Activated T-cell treated with anti-CD3 and anti-CD28 coated beads, Interleukin-2, amount 50 U/mL, for 72 hours (primary cell): ENCODE measurements around the gene ARHGAP22. TPM values are rescaled to one million over a fixed set of nuclear protein-coding genes. Genes with fewer than 3 reads are reported as not detected.

Experiments
- ATAC-seq, 2 donors: fragments of 150-1000 bp; cut with Tn5 transposase; replicated peaks in 1 of 2; 2 replicates each; pipeline ENCODE4 v1.10.0; 2021; ENCODE audit warnings: moderate library complexity in 2 of 2, mild to moderate bottlenecking in 1 of 2
- DNase-seq, 2 donors: peaks; one replicate each; pipeline ENCODE4 v3.0.0; 2021 to 2022; ENCODE audit warnings: mixed read lengths in 1 of 2
- H3K27ac Mint-ChIP-seq: one replicate; pipeline ENCODE4 v1.8.0; 2022; ENCODE audit warnings: mild to moderate bottlenecking, moderate library complexity, mixed read lengths
- H3K27me3 Mint-ChIP-seq: one replicate; pipeline ENCODE4 v1.8.0; 2022; ENCODE audit warnings: low read depth, mixed read lengths
- H3K36me3 Mint-ChIP-seq, 2 donors: one replicate each; pipeline ENCODE4 v1.8.0; 2022; ENCODE audit warnings: mixed read lengths in 2 of 2, mild to moderate bottlenecking in 1 of 2; ENCODE audit not compliant: insufficient read depth in 2 of 2
- H3K4me1 Mint-ChIP-seq: one replicate; pipeline ENCODE4 v1.8.0; 2022; ENCODE audit warnings: low read depth, mixed read lengths
- H3K4me3 Mint-ChIP-seq, 2 donors: one replicate each; pipeline ENCODE4 v1.8.0; 2022; ENCODE audit warnings: mild to moderate bottlenecking in 2 of 2, mixed read lengths in 2 of 2, moderate library complexity in 2 of 2
- H3K9me3 Mint-ChIP-seq, 2 donors: one replicate each; pipeline ENCODE4 v1.8.0; 2022; ENCODE audit warnings: mixed read lengths in 2 of 2
- total RNA-seq, 2 donors: library from RNA; stranded (reverse); gene quantifications; one replicate each; pipeline ENCODE4 v1.2.3, GENCODE V29; 2022

Gene ARHGAP22
- total RNA-seq, 2 donors from 2014 or later: not detected

DNA sequence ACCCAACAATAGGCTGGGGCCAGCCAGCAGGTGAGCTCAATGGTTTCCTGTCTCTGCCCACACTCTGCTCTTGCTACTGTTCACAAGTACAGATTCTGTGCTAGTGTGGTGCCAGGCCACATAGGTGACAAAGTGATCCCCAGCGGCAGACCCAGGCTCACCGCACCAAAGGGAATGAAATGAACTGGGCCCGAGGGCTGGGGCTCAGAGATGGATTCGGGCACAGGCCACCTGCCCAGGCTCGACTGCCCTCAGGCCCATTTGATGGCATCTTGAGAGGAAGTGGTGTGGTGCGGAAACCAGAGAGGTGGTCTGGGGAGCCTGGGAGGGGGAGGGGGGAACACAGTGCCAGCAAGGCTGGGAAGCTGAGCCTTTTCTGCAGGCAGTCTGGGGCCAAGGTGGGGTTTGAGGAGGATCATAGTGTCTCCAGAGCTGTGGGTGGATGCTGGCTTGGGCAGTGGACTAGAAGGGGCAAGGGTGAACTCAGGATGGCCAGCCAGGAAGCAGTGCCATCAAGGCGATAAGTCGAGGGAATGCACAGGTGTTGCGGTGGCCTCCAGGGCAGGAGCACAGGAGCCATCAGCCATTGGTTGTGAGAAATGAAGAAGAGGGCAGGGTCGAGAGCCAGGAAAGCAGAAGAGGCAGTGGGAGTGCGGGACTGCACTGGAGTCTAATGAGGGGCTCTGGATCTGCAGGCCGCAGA, 85.2 kb downstream of the ARHGAP22 start:
- Mint-ChIP-seq H3K36me3 (peaks cover 0 to 3% of the 10 kb centered on the region in 2 donors), H3K27me3 (peaks cover 34% of the 10 kb centered on the region), H3K27ac (no peak overlapping the region), H3K4me1 (peaks cover 7% of the 10 kb centered on the region), H3K4me3 (no peak overlapping the region), H3K9me3 (peaks cover 0 to 4% of the 10 kb centered on the region in 2 donors)
- DNase-seq: no peak
- ATAC-seq: peak; percentile 38 to 39

DNA sequence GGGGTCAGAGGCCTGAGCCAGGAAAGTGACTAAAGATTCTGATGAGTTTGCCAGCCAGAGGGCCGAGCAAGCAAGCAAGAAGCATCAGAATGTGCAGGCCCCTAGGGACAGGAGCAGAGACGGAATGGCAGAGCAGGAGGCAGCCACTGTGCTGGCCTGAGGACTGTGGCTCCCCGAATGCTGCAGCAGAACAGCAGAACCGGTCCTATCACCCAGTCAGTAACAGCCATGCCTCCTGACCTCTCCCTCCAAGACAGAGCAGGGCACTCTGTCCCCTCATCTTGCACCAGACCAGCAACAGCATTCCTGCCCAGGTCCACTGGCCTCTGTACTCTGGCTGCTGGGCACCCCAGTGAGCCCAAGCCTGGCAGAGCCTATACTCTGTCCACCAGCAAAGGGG, 85.9 kb downstream of the ARHGAP22 start:
- H3K9me3 Mint-ChIP-seq: peaks cover 4 to 8% of the 10 kb centered on the region in 2 donors
- peaks cover 7% of the 10 kb centered on the region for H3K4me1 Mint-ChIP-seq
- no peak overlapping the region for H3K4me3 Mint-ChIP-seq
- H3K36me3 Mint-ChIP-seq: peaks cover 0 to 7% of the 10 kb centered on the region in 2 donors
- DNase-seq: no peak
- peaks cover 34% of the 10 kb centered on the region for H3K27me3 Mint-ChIP-seq
- peak in 1 of 2 donors; percentile 24 for ATAC-seq
- H3K27ac Mint-ChIP-seq: no peak overlapping the region

DNA sequence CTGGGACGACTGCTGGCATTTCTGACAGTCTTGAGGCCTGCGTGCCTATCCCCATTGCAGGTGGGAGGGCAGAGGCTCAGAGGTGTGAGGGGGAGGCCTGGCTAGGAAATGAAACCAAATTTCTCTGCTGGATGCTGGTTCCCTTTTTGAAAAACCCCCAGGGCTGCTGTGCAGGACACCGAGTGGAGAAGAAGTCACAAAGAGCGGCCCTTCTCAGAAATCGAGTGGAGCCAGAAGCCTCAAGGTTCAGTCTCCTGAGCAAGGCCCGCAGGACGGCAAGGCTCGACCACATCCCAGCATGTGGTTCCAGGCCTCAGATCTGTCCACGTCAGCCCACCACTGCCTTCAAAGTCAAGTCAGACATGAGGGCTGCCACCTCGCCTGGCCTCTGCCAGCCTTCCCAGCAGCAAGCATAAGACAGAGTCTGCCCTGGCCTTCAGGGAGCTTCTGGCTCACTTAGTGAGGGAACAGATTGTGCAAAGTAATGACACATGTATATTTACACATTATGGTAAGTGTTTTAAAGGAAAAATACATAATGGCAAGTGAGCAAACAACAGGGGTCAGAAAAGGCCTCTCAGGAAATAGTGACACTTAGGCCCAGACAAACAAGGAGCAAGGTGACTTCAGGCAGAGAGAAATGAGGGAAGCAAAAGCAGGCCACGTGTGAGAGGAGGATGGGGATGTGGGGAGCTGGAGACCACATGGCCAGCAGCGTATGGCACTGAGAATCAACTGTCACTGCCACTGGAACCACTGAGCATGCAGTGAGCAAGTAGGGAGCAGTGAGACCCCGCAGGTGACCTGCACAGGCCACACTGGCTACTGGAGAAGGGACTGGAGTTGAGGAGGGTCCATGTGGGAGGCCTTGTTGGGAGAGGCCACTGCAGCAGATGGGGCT, 86.7 kb downstream of the ARHGAP22 start:
- peaks cover 7% of the 10 kb centered on the region for H3K4me1 Mint-ChIP-seq
- H3K27me3 Mint-ChIP-seq: peaks cover 34% of the 10 kb centered on the region
- DNase-seq: no peak
- H3K4me3 Mint-ChIP-seq: no peak overlapping the region
- no peak overlapping the region for H3K27ac Mint-ChIP-seq
- peaks cover 0 to 8% of the 10 kb centered on the region in 2 donors for H3K36me3 Mint-ChIP-seq
- peaks cover 5 to 9% of the 10 kb centered on the region in 2 donors for H3K9me3 Mint-ChIP-seq
- ATAC-seq: no peak

DNA sequence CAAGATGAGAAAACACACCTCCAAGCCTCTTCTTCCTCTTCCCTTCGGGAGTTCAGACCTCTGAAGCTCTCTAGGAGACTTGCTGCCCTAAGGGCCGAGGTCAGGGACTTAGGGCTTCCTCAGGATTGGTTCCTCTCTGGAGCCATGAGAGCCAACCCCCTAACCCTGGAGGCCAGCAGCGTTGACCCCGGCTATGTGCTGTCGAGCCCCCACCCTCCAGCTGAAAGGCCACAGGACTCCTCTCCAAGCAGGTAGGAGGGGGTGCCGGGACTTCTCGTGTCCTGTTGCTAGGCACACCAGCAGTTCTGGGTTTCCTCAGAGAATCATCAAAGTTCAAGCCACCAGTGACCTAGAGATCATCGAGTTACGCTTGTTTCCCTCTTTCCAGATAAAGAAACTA, 87.4 kb downstream of the ARHGAP22 start:
- ATAC-seq: no peak
- H3K27ac Mint-ChIP-seq: no peak overlapping the region
- peaks cover 5 to 10% of the 10 kb centered on the region in 2 donors for H3K9me3 Mint-ChIP-seq
- peaks cover 7% of the 10 kb centered on the region for H3K4me1 Mint-ChIP-seq
- H3K4me3 Mint-ChIP-seq: no peak overlapping the region
- DNase-seq: no peak
- H3K27me3 Mint-ChIP-seq: peaks cover 27% of the 10 kb centered on the region
- H3K36me3 Mint-ChIP-seq: peaks cover 0 to 8% of the 10 kb centered on the region in 2 donors

DNA sequence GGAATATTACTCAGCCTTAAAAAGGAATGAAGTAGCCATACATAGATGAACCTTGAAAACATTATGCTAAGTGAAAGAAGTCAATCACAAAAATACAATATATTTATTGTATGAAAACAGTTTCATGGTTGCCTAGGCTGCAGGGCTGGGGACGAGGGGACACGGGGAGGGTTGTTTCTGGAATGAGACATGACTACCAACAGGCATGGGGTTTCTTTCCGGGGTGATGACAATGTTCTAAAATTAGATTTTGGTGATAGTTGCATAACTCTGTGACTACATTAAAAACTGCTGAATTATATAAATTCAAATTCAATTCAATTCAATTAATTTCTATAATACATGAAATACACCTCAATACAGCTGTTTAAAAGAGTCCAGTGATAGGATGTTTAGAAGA, 88.0 kb downstream of the ARHGAP22 start:
- DNase-seq (no peak), ATAC-seq (no peak)
- no peak overlapping the region for H3K27ac Mint-ChIP-seq
- H3K27me3 Mint-ChIP-seq: peaks cover 21% of the 10 kb centered on the region
- H3K36me3 Mint-ChIP-seq: peaks cover 0 to 8% of the 10 kb centered on the region in 2 donors
- peaks cover 7% of the 10 kb centered on the region for H3K4me1 Mint-ChIP-seq
- H3K9me3 Mint-ChIP-seq: peaks cover 5 to 12% of the 10 kb centered on the region in 2 donors
- no peak overlapping the region for H3K4me3 Mint-ChIP-seq

DNA sequence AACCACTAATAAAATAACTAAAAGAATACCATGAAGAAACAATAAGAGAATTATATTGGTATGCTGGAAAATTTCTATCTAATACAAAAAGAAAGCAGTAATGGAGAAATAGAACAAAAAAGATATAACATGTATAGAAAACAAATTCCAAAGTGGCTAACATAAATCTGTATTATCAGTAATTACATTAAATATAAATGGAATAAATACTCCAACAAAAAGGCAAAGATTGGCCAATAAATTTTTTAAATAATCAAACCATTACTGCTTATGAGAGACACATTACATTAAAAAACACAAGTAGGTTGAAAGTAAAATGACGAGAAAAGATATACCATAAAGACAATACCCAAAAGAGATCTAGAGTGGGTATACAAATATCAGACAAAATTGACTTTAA, 90.0 kb downstream of the ARHGAP22 start:
- Mint-ChIP-seq H3K9me3 (peaks cover 5 to 12% of the 10 kb centered on the region in 2 donors), H3K36me3 (peaks cover 0 to 8% of the 10 kb centered on the region in 2 donors), H3K27me3 (peaks cover 7% of the 10 kb centered on the region), H3K4me3 (no peak overlapping the region), H3K27ac (no peak overlapping the region), H3K4me1 (peaks cover 7% of the 10 kb centered on the region)
- DNase-seq (no peak), ATAC-seq (no peak)

DNA sequence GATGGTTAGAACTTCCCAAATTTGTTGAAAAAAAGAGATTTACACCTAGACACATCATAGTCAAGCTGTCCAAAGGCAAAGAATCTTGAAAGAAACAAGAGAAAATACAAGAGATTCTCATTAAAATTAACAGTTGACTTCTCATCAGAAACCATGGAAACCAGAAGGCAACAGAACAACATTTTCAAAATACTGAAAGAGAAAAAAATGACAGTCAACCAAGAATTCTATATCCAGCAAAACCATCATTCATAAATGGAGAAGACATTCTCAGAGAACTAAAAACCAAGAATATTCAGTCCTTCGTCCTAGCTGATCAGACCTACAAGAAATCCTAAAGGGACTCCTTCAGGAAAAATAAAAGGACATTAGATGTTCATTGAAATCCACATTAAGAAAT, 90.6 kb downstream of the ARHGAP22 start:
- Mint-ChIP-seq H3K4me1 (peaks cover under 1% of the 10 kb centered on the region), H3K4me3 (no peak overlapping the region), H3K27ac (no peak overlapping the region), H3K27me3 (peaks cover under 1% of the 10 kb centered on the region), H3K36me3 (peaks cover 0 to 8% of the 10 kb centered on the region in 2 donors), H3K9me3 (peaks cover 5 to 12% of the 10 kb centered on the region in 2 donors)
- DNase-seq (no peak), ATAC-seq (no peak)

DNA sequence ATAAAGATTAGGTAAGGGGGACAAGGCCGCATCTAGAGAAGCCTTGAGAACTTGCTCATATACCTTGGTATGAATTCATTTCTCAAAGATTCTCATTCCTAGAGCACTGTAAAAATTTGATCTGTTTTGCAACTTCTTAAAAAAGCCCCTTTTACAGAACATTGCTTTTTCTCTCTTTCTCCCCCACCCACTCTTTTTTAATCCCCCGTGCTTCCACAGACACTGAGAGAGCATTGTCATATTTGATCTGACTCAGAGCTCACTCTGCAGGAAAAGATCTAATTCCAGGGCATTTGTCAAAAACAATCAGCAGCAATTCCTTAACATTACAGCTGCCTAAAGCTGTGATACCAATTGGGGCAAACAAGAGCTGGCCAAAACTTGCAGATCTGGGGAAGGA, 92.0 kb downstream of the ARHGAP22 start:
- Mint-ChIP-seq H3K4me1 (no peaks in the 10 kb centered on the region), H3K36me3 (peaks cover 0 to 8% of the 10 kb centered on the region in 2 donors), H3K27me3 (no peaks in the 10 kb centered on the region), H3K27ac (no peak overlapping the region), H3K4me3 (no peak overlapping the region), H3K9me3 (peaks cover 5 to 12% of the 10 kb centered on the region in 2 donors)
- DNase-seq (no peak), ATAC-seq (no peak)

DNA sequence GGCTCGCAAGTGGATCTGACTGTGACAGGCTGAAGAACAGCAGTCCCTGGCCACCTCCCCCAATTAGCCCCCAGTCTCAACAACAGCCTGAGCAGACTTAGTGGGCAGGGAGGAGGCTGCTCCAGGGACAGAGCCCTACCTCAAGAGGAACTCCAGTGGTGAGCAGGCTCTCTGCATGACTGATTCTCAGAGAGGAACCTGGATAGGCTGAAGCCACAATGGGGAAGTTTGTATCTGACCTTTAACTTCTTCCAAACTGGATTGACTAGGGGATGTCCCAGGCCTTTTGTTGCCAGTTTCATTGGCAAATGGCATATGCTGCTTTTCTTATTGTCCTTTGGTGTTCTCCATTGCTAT, 93.0 kb downstream of the ARHGAP22 start:
- H3K36me3 Mint-ChIP-seq: peaks cover 0 to 8% of the 10 kb centered on the region in 2 donors
- no peaks in the 10 kb centered on the region for H3K27me3 Mint-ChIP-seq
- DNase-seq (no peak), ATAC-seq (no peak)
- H3K27ac Mint-ChIP-seq: no peak overlapping the region
- H3K4me1 Mint-ChIP-seq: no peaks in the 10 kb centered on the region
- peaks cover 5 to 12% of the 10 kb centered on the region in 2 donors for H3K9me3 Mint-ChIP-seq
- no peak overlapping the region for H3K4me3 Mint-ChIP-seq

DNA sequence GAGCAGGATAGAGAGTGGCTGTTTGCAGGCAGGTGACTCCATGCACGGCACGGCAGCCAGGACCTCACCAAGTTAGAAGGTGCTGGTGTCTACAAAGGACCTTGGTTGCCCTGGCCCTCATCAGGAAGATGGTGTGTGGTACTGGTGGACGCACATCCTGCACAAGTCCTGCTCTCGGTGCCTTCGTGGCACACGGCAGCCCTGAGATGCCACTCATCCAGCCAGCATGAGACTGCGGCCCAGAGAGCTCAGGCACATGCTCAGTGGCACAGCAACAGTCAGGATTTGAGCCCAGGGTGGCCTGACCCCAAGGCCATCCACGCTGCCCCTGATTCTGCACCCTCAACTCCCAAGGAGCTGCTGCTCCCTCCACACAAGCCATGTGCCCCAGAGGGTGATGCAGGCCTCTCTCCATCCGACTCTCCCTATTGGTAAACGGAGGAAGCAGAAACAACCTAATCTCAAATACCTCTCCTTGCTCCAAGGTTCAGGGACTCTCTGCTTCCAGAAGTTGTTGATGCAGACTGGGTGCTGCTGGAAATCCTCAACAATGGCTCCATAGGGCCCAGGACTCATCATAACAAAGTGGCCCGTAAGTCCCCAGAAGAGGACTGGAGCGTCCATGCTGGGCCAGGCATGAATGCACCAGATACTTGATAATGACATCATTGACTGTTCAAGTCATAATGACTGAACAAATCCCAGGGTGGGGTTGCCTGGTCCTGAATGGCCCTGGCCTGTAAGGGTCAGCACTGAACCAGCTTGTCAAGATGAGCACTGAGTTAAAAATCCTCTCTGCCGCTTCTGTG, 93.6 kb downstream of the ARHGAP22 start:
- Mint-ChIP-seq H3K27ac (no peak overlapping the region), H3K4me3 (no peak overlapping the region), H3K4me1 (no peaks in the 10 kb centered on the region), H3K27me3 (no peaks in the 10 kb centered on the region), H3K9me3 (peaks cover 5 to 12% of the 10 kb centered on the region in 2 donors), H3K36me3 (peaks cover 0 to 8% of the 10 kb centered on the region in 2 donors)
- DNase-seq (no peak), ATAC-seq (no peak)

DNA sequence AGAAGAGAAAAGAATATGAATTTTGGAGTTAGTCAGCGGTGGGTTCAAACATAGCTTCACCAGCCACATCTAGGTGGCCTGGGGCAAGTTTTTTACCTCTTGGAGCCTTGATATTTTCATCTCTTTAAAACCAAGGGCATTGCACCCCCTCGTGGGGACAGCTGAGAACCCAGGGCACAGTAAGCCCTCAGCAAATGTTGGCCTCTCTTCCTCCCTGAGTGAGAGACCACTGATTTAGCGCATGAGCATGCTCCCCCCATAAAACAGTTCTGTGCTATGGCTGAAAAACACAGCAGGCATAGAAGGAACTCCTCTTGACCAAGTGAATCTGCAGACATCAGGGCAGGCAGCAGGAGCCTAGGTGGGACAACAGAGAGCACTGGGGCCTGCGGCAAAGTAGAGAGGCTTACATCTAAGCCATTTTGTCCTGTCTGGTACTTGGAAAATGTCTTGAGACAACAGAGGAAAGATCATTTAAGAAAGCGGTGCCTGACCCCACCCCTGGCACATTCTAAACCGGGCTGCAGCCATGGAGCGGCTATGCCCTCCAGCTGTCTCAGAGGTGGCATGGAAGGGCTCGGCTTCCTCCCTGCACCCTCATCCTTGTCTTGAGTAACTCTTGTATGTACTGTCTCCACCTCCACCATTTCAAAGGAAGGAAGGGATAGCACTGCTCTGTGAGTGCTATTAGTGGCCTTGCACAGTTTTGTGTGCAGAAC, 94.7 kb downstream of the ARHGAP22 start:
- H3K27me3 Mint-ChIP-seq: no peaks in the 10 kb centered on the region
- no peak overlapping the region for H3K27ac Mint-ChIP-seq
- peaks cover 5 to 10% of the 10 kb centered on the region in 2 donors for H3K9me3 Mint-ChIP-seq
- no peaks in the 10 kb centered on the region for H3K4me1 Mint-ChIP-seq
- ATAC-seq: no peak
- peak in 1 of 2 donors; percentile 10 for DNase-seq
- H3K4me3 Mint-ChIP-seq: no peak overlapping the region
- peaks cover 0 to 6% of the 10 kb centered on the region in 2 donors for H3K36me3 Mint-ChIP-seq
